Fibroblast of gingiva (primary cell): Measurements from ENCODE around the gene SEPTIN5.

Experiments
- DNase-seq: peaks from one replicate; pipeline ENCODE4 v3.0.0-alpha.2; 2011; ENCODE audit warnings: low read depth

Gene SEPTIN5

DNA sequence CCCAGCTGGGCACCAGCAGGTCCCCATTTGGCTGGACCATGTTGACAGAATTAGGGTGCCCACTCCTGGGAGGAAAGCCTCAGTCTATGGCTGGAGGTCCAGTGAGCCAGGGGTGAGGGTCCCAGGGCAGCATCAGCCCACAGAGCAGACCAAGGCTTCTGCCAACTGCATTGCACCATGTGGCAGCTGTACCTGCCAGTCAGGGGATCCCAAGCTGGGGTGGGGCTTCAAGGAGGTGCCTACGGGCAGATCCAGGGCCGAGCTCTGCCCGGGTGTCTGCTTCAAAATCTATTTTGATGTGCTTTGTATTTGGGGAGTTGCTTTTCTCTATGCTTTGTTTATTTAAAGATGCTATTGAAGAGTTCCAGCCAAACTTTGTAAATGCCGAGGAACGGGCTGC, 19.5 kb downstream of the SEPTIN5 start:
- DNase-seq = no peak

DNA sequence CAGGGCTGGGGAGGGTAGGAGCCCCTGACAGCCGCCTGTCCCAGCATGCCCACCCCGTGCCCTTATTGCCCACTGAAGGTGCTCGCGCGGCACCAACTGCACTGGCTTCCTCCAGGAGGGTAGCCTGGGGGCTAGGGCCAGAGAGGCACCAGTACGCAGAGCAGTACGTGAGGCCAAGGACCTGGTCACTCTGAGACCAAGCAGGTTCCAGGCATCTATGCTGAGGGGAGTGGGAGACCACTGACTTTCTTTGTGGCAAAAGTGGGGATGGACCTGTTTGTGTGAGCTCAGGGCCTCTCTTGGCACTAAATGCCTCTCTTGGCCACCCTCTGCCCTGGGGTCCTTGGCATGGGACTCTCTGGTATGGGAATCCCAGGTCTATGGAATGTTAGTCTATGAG, 19.9 kb downstream of the SEPTIN5 start:
- no peak for DNase-seq

DNA sequence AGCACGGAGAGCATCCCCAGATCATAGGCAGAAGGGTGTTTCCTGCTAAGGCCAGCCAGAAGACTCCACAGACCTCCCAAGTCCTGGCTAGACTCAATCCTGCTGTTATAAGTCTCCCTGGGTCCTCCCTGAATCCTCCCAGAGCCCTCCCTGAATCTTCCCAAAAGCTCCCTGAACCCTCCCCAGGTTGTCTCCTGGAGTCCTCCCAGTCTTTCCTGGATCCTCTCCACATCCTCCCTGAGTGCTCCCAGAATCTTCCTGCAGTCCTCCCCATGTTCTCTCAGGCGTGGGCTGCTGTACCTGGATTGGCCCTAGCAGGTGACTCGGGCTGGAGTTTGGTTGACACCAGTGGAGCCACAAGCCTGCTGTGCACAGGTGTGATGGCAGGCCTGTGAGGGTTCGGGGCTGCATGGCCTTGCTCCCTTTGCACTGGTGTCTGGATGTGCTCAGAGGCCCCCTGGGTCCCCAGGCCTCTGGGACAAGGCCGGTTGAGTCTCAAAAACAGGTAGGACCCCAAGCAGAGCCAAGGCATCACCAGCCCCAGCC, 20.6 kb downstream of the SEPTIN5 start:
- no peak for DNase-seq

DNA sequence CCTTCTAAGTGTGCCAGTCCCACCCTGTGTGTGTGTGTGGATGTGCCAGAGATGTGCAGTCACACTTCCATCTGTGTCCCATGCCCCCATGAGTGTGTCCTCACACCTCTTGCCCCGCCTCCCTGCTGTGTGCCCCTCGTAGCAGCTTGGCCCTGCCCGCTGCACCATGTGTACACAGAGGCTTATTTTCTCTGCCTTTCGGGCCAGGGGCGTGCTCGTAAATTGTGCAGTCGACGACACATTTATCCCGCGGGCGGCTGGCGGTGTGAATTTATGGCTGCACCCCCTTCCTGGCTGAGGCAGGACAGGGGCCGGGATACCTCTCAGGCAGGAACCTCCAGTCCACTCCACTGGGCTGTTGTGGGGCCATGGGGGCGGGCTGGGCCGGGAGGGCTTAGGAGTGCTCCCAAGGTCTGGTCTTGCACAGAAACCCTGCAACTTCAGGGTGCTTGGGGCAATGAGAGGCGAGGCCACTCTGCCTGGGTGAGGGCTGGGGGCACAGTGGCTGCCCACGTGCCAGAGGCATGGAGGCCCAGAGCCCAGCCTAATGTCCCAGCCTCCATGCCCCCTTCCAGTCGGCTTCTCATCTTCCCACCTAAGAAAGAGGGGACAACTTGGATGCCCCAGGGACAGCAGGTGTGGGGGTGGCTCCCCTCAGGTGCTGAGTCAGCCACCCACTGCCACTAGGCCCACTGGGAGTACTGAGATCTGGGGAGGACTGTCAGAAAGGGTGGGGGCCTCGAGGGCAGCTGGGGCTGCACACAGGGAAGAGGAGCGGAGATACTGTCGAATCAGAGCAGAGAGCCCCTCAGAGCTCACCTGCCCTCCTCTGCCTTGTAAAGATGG, 21.6 kb downstream of the SEPTIN5 start:
- no peak for DNase-seq

DNA sequence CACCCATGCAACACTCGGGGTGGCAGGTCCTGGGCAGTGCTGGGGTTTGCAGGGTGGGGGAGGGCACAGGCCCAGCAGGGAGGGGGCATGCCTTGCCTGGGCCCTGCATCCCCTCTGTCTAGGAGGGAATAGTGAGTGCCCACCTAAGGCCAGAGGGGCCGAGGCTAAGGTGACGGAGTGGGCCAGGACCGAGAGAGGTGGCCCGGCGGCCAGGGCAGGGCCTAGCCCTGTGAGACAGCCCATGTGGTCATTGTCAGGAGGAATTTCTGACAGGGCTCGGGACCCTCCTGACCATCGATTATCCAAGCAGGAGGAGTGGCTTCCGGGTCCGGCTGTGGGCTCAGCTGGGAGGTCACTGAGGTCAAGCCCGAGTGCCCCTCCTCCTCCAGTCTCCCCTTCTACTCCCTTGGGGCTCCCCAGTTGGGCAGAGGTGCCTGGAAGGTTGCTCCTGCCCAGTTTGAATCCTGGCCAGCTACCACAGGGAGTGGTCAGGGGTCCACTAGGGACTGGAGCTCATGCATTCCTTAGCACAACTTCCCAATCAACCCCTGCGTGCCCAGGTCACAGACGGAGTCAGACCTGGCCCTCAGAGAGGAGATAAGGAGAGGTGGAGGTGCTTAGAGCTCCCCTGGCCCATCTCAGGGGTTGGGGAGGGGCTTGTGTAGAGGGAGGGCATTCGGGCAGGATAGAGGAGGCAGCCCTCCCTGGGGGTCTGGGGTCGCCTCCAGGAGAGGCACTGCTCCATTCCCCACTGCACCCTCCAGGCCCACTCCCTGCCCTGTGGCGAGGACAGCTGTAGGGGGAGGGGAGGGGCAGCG, 23.8 kb downstream of the SEPTIN5 start:
- DNase-seq = no peak

DNA sequence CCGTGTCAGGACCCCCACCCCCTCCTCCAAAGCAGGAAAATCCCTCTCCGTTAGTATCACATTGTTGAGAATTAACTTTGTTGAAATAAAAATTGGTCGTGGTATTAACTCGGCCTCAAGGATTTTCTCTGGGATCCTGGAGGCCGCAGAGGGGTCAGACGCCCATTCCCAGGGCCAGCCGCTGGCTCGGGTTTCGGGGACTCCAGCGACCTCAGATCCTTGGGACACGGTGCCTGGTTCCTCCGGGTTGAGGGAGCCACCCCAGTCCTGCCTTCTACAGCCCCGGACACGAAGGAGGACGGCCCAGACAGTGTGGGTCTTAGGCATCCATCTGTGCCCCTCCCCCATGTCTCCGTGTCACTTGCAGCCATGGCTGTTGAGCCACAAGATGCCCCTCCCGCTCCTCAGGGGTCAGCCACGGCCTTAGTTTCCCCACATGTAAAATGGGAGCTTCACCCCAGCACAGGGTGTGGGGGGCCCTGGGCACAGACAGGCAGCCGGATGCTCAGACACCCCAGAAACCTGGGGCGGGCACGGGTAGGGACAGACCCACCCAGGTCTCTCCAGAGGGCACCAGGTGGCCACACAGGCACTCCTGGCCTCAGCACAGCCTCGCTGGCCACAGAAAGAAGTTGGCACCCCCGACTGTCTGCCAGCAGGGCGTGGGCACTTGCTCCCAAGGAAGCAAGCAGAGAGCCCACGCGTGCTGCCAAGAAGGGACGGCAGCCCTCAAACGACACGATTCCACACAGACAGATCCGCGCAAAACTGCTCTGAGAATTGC, 24.6 kb downstream of the SEPTIN5 start:
- no peak for DNase-seq

DNA sequence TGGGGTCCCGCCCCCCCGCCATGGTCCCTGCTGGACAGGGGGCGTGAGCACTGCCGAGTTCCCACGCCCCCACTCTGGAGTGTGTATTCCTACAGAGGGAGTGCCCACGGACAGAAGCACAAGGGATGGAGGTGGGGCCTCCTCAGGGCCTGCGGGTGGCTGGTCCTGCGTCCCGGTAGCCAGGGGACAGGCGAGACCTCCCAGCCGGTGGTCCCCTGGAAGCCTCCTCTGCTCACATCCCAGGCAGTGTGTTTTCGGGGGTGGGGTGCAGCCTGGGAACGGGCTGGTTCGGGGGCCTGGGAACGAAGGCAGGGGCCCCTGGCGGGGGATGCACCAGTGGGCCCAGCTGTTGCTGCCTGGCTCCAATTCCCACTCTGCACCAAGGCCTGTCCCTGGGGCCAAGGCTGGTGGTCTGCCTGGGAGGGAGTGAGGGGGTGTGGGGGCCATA, 25.2 kb downstream of the SEPTIN5 start:
- DNase-seq = no peak

DNA sequence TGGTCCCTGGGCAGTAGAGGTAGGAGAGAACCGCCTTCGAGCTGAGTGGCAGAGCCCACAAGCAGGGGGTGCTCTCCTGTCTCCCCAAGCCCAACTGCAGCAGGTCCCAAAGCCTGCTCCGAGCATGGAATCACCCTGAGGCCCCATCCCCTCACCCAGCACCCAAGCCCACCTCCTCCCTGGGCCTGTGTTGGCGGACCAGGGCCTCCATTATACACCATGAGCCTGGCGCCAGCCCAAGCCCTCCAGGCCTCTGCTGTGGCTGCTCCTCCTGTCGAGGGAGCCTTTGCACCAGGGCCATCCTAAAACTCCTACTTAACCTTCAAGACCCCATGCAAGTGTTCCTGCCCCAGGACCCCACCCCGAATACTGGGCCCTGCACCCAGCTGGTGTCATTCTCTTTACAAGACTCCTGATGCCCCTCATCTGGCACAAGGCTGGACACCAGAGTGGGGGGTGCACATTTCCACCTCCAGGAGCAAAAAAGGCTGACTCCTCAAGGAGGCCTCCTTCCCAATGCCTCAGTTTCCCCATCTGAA, 25.7 kb downstream of the SEPTIN5 start:
- DNase-seq = no peak

DNA sequence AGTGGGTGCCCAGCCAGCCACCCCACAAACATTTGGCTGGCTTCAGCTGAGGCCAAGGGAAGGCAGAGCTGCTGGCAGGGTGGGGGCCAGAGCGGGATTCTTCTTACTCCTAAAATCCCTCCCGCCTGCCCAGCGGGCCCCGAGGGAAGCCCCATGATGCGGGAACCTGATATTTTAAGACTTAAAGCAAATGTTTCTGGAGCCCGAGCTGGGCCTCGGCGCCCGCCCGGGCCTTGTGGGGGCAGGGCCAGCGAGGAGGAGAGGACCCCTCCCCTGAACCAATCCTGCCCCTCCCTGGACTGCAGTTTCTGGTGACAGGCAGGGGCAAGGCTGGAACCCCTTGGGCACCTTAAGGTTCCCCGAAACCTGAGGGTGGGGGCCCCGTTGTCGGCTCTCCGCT, 26.3 kb downstream of the SEPTIN5 start:
- DNase-seq = no peak

DNA sequence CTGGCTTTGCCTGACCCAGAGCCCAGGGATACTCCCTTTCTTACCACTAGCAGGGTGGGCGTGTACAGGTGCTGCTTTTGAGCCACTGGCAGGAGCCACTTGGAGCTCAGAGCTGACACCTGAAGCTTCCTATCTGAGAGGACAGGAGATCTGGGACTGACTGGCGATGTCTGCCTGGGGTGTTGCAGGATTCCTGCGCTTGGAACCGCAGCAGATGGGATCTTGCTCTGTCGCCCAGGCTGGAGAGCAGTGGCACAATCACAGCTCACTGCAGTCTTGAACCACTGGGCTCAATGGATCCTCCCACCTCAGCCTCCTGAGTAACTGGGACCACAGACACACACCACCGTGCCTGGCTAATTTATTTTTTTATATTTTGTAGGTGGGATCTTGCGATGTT, 26.8 kb downstream of the SEPTIN5 start:
- no peak for DNase-seq

DNA sequence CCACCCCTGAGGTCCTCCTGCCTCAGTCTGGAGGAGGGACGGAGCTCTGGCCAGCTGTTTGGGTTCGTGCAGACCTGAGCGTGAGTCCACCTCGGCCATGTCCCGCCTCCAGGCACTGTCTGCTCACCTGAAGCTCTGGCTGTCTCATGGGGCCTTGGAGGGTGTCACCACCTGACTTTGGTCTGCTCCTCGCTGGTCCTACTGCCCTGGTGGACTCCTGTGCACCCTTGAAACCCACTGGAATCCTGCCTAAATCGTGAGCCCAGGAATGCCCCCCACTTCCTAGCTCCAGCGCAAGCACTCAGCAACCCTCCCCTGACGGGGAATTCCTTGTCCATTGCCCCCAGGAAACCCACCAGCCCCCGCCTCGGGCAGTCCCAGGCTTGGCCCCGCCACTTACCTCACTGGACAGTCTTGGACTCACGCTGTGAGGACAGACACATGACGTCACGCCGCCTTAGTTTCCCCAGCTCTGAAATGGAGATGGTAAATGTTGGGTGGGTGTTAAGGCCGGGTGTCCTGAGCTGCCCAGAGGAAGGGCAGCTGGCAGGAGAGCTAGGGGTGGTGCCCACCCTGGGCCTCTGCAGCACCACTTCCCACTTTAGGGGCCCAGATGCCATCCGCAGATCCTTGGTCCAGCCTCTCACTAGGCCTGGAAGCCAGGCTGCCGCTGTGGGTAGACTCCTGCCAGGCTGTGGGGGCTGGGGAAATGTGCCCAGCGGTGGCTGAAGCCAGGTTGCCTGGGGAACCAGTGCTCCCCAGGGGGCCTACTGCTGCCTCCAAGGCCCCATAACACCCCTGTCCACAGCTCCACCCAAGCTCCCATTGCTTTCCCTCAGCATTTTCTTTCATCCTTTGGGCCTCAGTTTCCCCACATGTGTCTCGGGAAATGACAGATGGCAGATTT, 28.1 kb downstream of the SEPTIN5 start:
- no peak for DNase-seq

DNA sequence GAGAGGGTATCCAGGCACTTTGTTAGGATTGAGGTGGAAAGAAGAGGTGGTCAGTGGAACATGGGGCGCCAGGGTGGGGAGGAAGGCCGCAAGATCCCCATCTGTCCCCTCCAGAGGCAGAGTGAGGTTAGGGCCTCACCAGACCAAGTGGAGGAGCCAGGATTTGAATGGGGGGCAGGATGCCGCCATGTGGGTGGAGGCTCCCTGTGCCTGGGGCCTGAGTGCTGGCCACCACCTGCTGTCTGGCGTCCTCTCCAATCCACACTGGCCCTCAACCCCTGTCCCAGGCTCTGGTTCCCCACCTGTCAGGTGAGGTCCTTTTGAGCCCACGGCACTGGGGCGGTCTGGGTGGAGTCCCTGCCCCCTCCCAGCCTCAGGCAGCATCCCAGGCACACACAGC, 28.8 kb downstream of the SEPTIN5 start:
- DNase-seq = no peak

DNA sequence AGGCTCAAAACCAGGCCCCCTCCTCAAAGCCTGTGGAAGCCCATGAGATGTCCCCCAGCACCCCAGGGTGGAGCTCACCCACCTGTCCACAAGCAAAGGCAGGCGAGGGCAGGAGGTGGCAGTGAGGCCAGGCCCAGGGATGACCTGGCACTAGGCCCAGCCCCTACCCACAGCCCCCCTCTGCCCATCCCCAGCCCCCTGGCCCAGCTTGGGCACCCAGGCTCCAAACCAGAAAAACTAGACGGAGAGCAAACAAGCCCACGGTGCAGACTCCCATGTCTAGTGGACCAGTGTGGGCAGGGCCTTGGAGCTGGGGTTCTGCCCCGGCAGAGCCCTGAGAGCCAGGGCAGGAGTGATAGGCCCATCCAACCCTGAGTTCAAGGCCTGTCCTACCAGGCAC, 29.3 kb downstream of the SEPTIN5 start:
- DNase-seq = no peak

DNA sequence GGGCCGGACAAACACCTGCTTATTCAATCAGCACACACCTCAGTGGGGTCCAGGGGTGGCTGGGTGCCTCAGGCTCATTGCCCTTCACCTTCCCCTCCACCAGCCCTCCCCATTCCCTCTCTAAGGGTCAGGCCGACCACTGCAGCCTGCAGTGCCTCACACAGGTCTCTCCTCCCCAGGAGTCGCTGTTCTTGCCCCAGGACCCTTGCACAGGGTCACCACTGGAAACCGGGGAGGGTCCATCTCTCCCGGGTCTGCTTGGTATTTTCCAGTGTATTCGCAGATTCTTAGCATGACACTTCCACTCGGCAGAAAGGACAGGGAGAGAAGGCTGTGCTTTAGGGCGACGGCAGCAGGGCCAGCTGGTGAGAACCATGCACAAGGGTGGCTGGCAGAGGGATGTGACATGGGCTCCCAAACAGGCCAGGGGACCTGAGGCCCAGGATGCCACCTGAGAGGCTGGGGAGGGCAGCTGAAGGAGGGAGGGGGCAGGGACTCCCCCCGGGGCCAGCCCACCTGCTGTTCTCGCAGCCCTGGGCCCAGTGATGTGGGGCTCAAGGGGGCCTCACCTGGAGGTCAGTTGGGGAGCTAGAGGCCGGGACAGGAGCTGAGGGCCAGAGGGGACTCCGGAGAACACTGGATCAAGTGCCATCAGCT, 30.2 kb downstream of the SEPTIN5 start:
- DNase-seq = no peak

DNA sequence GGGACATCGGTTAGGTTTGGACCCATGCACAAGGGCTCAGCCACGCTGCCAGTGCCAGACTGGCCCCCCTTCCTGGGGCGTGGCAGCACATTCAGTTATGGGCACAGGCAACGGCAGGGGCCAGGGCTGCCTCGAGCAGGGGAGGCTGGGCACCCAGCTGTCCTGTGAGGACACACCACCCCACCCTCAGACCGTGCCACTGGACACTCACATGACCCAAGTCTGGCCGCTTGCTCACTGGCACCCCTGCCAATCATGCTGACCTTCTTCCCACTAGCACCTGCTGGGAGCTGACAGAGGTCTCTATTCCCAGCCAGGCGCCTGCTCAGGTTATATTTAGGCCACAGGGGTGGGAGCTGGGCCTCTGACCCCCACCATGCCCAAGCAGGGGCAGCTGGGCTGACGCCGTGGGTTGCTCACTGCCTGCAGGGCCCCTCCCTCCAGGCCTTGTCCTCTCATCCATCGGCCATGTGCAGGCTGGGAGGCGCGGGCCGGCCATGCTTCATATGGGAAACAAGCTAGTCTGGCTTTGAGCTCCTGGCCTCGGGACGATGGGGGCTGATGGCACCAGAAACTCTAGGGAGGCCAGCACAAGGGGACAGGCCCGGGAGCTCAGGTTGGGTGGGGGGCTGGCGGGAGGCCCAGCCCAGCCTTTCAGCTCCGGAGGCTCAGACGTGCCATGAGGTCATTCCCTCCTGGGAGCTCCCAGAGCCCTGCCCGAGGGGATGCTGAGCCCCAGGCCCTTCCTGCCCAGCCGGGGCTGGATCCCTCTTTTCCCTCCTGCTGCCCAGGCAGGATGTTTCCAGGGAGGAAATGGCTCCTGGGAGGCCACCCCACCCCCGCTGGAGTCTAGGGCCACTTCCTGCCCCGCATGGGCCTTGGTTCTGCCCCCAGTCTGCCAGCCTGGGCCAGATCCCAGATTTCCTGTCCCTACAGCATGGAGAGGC, 31.1 kb downstream of the SEPTIN5 start:
- DNase-seq = no peak

DNA sequence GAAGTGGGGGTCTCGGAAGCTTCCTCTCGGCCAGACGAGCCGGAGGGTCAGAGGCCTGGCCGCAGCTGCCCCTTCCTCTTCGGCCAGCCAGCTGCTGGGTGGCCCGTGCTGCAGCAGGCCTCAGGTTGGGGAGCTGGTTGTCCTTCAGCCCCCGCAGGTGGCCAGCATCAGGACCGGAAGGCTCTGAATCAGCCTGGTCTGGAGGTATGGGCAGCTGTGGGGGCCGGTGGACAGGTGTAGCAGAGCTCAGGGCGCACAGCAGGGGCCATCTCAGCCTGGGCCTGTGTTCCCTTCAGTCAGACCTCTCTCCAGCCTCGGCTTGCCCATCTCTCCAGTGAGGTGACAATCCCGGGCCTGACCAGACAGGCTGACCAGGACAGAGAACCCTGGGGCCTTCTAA, 32.4 kb downstream of the SEPTIN5 start:
- no peak for DNase-seq

DNA sequence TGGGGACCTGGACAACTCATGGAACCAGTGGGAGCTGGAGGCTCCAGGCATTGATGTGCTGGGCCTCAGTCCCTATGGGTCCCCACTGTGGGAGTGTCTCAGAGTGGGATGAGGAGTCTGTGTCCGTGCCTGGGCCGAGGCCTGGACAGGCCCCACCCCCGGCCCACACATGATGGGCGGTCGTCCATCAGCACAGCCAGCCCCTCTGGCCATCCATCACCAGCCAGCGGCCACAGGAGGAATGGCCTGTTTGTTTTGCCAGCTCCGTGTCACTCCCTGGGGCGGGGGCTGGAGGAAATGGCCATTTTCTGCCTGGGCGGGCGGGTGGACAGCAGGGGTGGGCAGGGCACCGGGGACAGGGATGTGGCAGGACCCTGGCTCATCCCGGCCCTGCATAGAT, 33.2 kb downstream of the SEPTIN5 start:
- DNase-seq = no peak

DNA sequence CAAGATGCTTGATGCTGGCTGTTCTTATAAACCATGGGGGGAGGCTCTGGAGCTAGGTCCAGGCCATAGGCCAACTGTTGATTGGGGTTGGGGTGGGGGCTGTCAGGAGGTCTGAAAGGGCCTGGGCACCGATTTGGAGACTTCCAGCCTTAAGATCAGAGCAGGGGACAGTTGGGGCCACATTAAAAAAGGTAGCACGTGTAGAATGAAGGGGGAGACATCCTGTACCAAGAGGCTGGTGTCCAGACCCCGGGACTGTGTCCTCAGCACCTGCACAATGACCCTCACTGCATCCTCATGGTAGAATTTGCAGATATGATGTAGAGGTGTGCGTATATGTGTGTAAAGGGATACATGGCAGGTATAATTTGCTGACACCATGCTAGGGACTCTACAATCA, 33.8 kb downstream of the SEPTIN5 start:
- DNase-seq = no peak

DNA sequence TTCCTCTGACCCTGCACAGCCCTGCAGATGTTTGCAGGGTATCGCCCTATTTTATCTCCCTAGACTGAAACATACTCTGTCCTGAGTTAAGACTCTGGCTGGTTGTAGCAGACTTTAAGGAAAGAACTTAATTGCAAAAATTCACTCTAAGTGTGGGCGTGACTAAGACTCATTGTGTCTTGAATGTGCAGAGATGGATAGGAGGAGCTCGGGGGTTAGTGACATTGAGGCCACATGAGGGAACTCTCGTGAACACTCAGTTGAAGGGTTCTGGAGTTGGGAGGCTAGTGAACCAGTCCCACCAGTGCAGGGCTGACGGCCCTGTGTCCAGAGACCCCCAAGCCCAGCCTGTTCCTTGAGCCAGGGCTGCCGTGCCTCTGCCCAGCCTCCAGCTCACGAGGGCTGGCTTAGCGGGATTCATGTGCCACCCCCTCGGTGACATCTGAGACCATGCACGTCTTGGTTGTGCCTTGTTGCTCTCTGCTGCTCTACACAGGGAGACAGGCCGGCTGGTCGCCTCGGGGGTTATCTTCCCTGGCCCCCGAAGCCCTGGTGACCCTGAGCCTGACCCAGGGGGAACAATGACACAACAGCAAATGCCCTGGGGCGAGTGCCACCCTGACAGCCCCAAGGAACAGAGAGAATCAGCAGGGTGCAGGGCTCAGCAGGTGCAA, 34.8 kb downstream of the SEPTIN5 start:
- no peak for DNase-seq
